Subcutaneous adipose tissue (tissue), 4 donors: ENCODE data around the gene NKAIN2. TPM values are rescaled to one million over a fixed set of nuclear protein-coding genes. Genes with fewer than 3 reads are reported as not detected.

ENCODE experiments used
- total RNA-seq, 4 donors: library from RNA; depleted of rRNA; stranded (reverse); fragments of >200 nt; gene quantifications; one replicate each; pipeline ENCODE4 v1.1.0, GENCODE V29; 2016
- TF ChIP-seq, protein P1 (sequence below): fragments of 450-650 bp; IDR thresholded peaks from one replicate; pipeline ENCODE4 v1.5.1; 2016; ENCODE audit warnings: low read depth, mild to moderate bottlenecking, control low read depth, antibody characterized with exemption, moderate library complexity

NKAIN2 gene
- total RNA-seq, 4 donors from 2014 or later, result not detected

GRCh38 chr6:124768224-124768623, 964.6 kb downstream of the NKAIN2 start:
- TF ChIP-seq, protein P1, sequence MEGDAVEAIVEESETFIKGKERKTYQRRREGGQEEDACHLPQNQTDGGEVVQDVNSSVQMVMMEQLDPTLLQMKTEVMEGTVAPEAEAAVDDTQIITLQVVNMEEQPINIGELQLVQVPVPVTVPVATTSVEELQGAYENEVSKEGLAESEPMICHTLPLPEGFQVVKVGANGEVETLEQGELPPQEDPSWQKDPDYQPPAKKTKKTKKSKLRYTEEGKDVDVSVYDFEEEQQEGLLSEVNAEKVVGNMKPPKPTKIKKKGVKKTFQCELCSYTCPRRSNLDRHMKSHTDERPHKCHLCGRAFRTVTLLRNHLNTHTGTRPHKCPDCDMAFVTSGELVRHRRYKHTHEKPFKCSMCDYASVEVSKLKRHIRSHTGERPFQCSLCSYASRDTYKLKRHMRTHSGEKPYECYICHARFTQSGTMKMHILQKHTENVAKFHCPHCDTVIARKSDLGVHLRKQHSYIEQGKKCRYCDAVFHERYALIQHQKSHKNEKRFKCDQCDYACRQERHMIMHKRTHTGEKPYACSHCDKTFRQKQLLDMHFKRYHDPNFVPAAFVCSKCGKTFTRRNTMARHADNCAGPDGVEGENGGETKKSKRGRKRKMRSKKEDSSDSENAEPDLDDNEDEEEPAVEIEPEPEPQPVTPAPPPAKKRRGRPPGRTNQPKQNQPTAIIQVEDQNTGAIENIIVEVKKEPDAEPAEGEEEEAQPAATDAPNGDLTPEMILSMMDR, result no peak

GRCh38 chr6:124769811-124770544, 966.3 kb downstream of the NKAIN2 start:
- TF ChIP-seq, protein P1, result no peak

DNA sequence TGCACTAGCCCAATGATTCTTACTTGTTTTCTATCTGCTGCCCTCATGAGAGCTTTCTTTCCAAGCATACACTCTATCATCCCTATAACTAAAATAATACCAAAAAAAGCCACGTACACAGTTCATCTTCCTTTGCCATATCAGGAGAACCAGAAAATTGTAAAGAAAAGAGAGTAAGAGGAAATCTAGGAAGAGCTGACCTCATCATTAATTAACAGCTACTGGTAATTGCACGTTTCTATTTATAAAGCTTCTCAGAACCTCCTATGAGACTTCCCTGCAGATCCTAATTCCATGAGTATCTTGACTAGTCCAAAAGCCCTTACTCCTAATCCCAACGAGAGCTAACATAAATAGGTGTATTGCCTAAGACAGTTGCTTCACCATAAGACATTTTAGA, 967.1 kb downstream of the NKAIN2 start:
- TF ChIP-seq, protein P1, result no peak

GRCh38 chr6:124772733-124773319, 969.2 kb downstream of the NKAIN2 start:
- TF ChIP-seq, protein P1, result no peak

- TF ChIP-seq, protein P1, result no peak
These were observed 971.5 kb downstream of the NKAIN2 start for GRCh38 chr6:124775121-124775520.

DNA sequence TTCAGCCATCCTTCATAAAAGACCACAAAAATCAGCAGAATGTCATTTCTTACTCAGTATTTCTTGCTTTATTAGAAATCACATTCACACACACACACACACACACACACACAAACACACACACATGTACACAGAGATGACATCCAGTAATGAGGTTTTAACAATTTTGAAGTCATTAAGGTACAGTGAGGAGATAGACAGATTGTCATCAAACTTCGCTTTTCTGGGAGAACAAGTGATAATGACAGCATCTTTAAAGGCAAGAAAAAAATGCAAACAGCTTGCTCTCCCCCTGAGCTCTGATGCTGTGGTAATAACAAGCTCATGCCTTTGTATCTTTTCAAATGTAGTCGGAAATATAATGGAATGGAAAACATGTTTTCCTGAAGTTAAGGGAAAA, 974.2 kb downstream of the NKAIN2 start:
- TF ChIP-seq, protein P1, result no peak

DNA sequence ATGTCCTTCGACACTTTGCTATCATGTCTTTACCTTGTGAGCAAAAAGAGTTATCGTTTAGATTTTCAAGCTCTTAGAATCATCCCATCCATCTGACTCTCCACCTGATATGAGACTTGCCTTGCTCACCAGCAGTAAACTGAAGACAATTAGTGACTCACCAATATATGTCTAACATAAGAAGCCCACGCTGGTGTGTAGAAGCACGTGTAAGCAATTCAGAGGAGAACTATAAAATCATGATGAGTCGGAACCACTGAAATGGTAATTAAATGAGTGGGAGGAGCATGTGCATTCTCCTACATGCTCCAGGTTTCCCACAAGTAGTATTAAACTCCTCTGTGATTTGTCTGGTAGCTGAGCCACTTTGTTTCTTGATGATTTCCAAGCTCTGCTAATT, 977.0 kb downstream of the NKAIN2 start:
- TF ChIP-seq, protein P1, result no peak
